SK-N-SH (cell line): Measurements from ENCODE around the gene PDK2. TPM values are rescaled to one million over a fixed set of nuclear protein-coding genes. Genes with fewer than 3 reads are reported as not detected.

Experiments
- CTCF ChIA-PET: fragments of 300-600, 350-600 bp; formaldehyde crosslinking; extraction: SDS; loops from one replicate; lab custom pipeline; 2021; lab: Yijun Ruan, JAX
- POLR2A ChIA-PET: fragments of 350-600 bp; sonication (Branson Sonifier 250); formaldehyde crosslinking; extraction: SDS; loops from one replicate; lab custom pipeline; 2020; ENCODE audit warnings: antibody characterized with exemption, inconsistent platforms; lab: Yijun Ruan, JAX
- DNase-seq: peaks from one replicate; pipeline ENCODE4 v3.0.0; 2012
- H2AFZ ChIP-seq: fragments of 200-600 bp; sonication (generic); 2 replicates; pipeline ENCODE4 v1.8.1; 2016; ENCODE audit warnings: antibody characterized with exemption, mild to moderate bottlenecking, low read depth
- H3F3A ChIP-seq: fragments of 200-600 bp; sonication (generic); replicated peaks from 2 replicates; pipeline ENCODE3; 2016; ENCODE audit warnings: antibody characterized with exemption, mild to moderate bottlenecking; ENCODE audit not compliant: insufficient read depth
- H3K27ac ChIP-seq, 2 experiments: fragments of 200-500 bp in 1 of 2; fragments of 200-600 bp in 1 of 2; sonication (Bioruptor generic) in 1 of 2; sonication (generic), shearing (Covaris generic) in 1 of 2; 2 replicates each; pipeline versions ENCODE4 v1.5.1 to v1.6.1; 2014 to 2016; ENCODE audit warnings: low read depth in 2 of 2, inconsistent platforms in 1 of 2, low read length in 1 of 2, mild to moderate bottlenecking in 1 of 2, mixed read lengths in 1 of 2
- H3K27me3 ChIP-seq: fragments of 200-600 bp; sonication (generic), shearing (Covaris generic); 2 replicates; pipeline ENCODE4 v1.6.1; 2016; ENCODE audit warnings: mixed run types; ENCODE audit not compliant: insufficient read depth
- H3K36me3 ChIP-seq, 2 experiments: fragments of 200-500 bp in 1 of 2; fragments of 200-600 bp in 1 of 2; sonication (Bioruptor generic) in 1 of 2; sonication (generic) in 1 of 2; replicated peaks in 1 of 2; 2 replicates each; pipeline versions ENCODE3 to v1.5.1; 2014 to 2016; ENCODE audit warnings: low read length in 1 of 2, mild to moderate bottlenecking in 1 of 2; ENCODE audit not compliant: insufficient read depth in 2 of 2, control insufficient read depth in 1 of 2
- H3K4me1 ChIP-seq, 2 experiments: fragments of 200-500 bp in 1 of 2; fragments of 200-600 bp in 1 of 2; sonication (Bioruptor generic) in 1 of 2; sonication (generic), shearing (Covaris generic) in 1 of 2; 2 replicates each; pipeline versions ENCODE4 v1.5.1 to v1.6.1; 2014 to 2016; ENCODE audit warnings: low read depth in 1 of 2, low read length in 1 of 2, mixed run types in 1 of 2; ENCODE audit not compliant: insufficient read depth in 2 of 2, control insufficient read depth in 1 of 2
- H3K4me2 ChIP-seq: fragments of 200-600 bp; sonication (generic), shearing (Covaris generic); 2 replicates; pipeline ENCODE4 v1.6.1; 2017; ENCODE audit warnings: mixed run types
- H3K4me3 ChIP-seq, 2 experiments: fragments of 200-500 bp in 1 of 2; fragments of 200-600 bp in 1 of 2; sonication (Bioruptor generic) in 1 of 2; sonication (generic), shearing (Covaris generic) in 1 of 2; 2 replicates each; pipeline versions ENCODE4 v1.5.1 to v1.8.1; 2014 to 2016; ENCODE audit warnings: low read depth in 2 of 2, inconsistent platforms in 1 of 2, low read length in 1 of 2, mild to moderate bottlenecking in 1 of 2, mixed read lengths in 1 of 2, moderate library complexity in 1 of 2
- H3K79me2 ChIP-seq: fragments of 200-600 bp; sonication (generic); 2 replicates; pipeline ENCODE4 v1.8.1; 2017; ENCODE audit warnings: mild to moderate bottlenecking; ENCODE audit not compliant: insufficient read depth
- H3K9ac ChIP-seq: fragments of 200-600 bp; sonication (generic); 2 replicates; pipeline ENCODE4 v1.6.1; 2017; ENCODE audit warnings: mixed run types
- H3K9me2 ChIP-seq: fragments of 200-600 bp; sonication (generic); 2 replicates; pipeline ENCODE4 v1.6.1; 2017; ENCODE audit warnings: mixed run types
- H3K9me3 ChIP-seq: fragments of 200-600 bp; sonication (generic); 2 replicates; pipeline ENCODE4 v1.6.1; 2017; ENCODE audit warnings: mixed run types, mild to moderate bottlenecking, moderate library complexity
- H4K20me1 ChIP-seq: fragments of 200-600 bp; sonication (generic); 2 replicates; pipeline ENCODE4 v1.6.1; 2017; ENCODE audit warnings: mild to moderate bottlenecking, mixed run types; ENCODE audit not compliant: insufficient read depth
- ELF1 ChIP-seq: IDR thresholded peaks from 2 replicates; pipeline ENCODE4 v1.4.0; 2012
- FOSL2 ChIP-seq: IDR thresholded peaks from 2 replicates; pipeline ENCODE4 v1.4.0; 2012; ENCODE audit warnings: low read depth, mild to moderate bottlenecking, moderate library complexity, borderline replicate concordance
- FOXJ3 ChIP-seq: sonication (generic); formaldehyde crosslinking; IDR thresholded peaks from 2 replicates; pipeline ENCODE4 v1.5.1; 2020; ENCODE audit warnings: mild to moderate bottlenecking, missing genetic modification reagents
- FOXM1 ChIP-seq: IDR thresholded peaks from 2 replicates; pipeline ENCODE4 v1.4.0; 2012; ENCODE audit warnings: low read depth, mild to moderate bottlenecking
- GATA2 ChIP-seq: sonication (generic); formaldehyde crosslinking; IDR thresholded peaks from 2 replicates; pipeline ENCODE4 v1.5.0; 2020; ENCODE audit warnings: mild to moderate bottlenecking, missing genetic modification reagents
- MEF2A ChIP-seq: IDR thresholded peaks from 2 replicates; pipeline ENCODE4 v1.4.0; 2012; ENCODE audit warnings: low read depth, borderline replicate concordance
- MXI1 ChIP-seq: IDR thresholded peaks from 2 replicates; pipeline ENCODE4 v1.6.1; 2012; ENCODE audit warnings: mild to moderate bottlenecking, low read depth, low read length, improper control_type of control experiment
- NFIC ChIP-seq: IDR thresholded peaks from 2 replicates; pipeline ENCODE4 v1.4.0; 2012; ENCODE audit warnings: borderline replicate concordance
- NRF1 ChIP-seq: IDR thresholded peaks from 2 replicates; pipeline ENCODE4 v1.6.1; 2012; ENCODE audit warnings: low read depth, mild to moderate bottlenecking, low read length
- POLR2AphosphoS5 ChIP-seq: IDR thresholded peaks from 2 replicates; pipeline ENCODE4 v1.6.1; 2012; ENCODE audit warnings: low read depth, low read length
- RAD21 ChIP-seq: IDR thresholded peaks from 2 replicates; pipeline ENCODE4 v1.6.1; 2012; ENCODE audit warnings: mild to moderate bottlenecking, low read length
- RCOR1 ChIP-seq: fragments of 150-350 bp; IDR thresholded peaks from 2 replicates; pipeline ENCODE4 v1.6.1; 2017; ENCODE audit warnings: antibody characterized with exemption, low read length
- TCF12 ChIP-seq: IDR thresholded peaks from 2 replicates; pipeline ENCODE4 v1.4.0; 2012
- WGBS: methylation state at CpG from one replicate; pipeline ENCODE4 v1.1.6; 2017; ENCODE audit warnings: low lambda C conversion rate; 5-methylcytosine and 5-hydroxymethylcytosine counted together
- polyA plus RNA-seq, 3 experiments: library from polyadenylated mRNA; depleted of rRNA; stranded (reverse); fragments of >200 nt; gene quantifications; 2 replicates each; pipeline ENCODE4 v1.2.3, GENCODE V29; 2012
- TF ChIP-seq, protein P1 (sequence below): fragments of 150-350 bp; IDR thresholded peaks from 2 replicates; pipeline ENCODE4 v1.6.1; 2017; ENCODE audit warnings: antibody characterized with exemption, low read length, low read depth, borderline replicate concordance
- TF ChIP-seq, protein P2 (sequence below): IDR thresholded peaks from 2 replicates; pipeline ENCODE4 v1.4.0; 2012; ENCODE audit warnings: low read depth

Gene PDK2
- polyA plus RNA-seq, 1 of the 3 experiments (the other 2 are of a cell fraction): 124 TPM

DNA sequence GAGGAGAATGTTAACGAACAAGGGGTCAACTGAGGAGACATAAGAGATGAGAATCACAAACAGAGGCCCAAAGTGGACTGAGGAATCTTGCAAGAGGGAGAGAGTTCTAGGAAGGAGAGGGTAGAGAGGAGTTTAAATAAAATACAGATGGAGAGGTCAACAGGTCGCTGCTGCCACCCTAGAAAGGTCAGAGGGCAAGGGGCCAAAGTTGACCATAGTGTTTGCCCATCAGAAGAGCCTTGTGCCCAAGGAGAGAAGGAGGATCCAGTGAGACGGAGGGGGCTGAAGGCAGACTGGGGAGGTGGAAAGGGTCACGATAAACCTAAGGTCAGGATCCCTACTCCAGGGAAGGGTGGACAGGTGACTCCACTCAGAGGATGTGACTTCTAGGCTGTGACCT lies 46.2 kb upstream of the PDK2 start:
- TF ChIP-seq MXI1 (no peak), FOXM1 (no peak), RCOR1 (no peak), TCF12 (no peak), POLR2AphosphoS5 (no peak), GATA2 (CRISPR knock-in tag) (no peak), RAD21 (no peak), FOXJ3 (CRISPR knock-in tag) (no peak), NRF1 (no peak), MEF2A (no peak), FOSL2 (no peak)
- TF ChIP-seq, protein P1, sequence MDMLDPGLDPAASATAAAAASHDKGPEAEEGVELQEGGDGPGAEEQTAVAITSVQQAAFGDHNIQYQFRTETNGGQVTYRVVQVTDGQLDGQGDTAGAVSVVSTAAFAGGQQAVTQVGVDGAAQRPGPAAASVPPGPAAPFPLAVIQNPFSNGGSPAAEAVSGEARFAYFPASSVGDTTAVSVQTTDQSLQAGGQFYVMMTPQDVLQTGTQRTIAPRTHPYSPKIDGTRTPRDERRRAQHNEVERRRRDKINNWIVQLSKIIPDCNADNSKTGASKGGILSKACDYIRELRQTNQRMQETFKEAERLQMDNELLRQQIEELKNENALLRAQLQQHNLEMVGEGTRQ: no peak
- TF ChIP-seq, protein P2, sequence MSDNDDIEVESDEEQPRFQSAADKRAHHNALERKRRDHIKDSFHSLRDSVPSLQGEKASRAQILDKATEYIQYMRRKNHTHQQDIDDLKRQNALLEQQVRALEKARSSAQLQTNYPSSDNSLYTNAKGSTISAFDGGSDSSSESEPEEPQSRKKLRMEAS: no peak
- DNase-seq: no peak
- POLR2A ChIA-PET: no interaction called here
- no peaks in the 10 kb centered on the region for H3K27me3 ChIP-seq
- H3K9ac ChIP-seq: no peak overlapping the region
- H3K4me3 ChIP-seq: no peak overlapping the region
- WGBS: 79% methylated on average over 4 of the region's 4 CpGs
- H3K4me2 ChIP-seq: 0 out of 2 replicates have a peak overlapping the region, but pooled peaks have one; percentile 67
- peaks cover 0 to 3% of the 10 kb centered on the region in 2 experiments for H3K36me3 ChIP-seq
- H3K9me3 ChIP-seq: no peaks in the 10 kb centered on the region
- no peaks in the 10 kb centered on the region for H4K20me1 ChIP-seq
- H3K79me2 ChIP-seq: peaks cover 28% of the 10 kb centered on the region
- peaks cover 39 to 77% of the 10 kb centered on the region in 2 experiments for H3K4me1 ChIP-seq
- no peaks in the 10 kb centered on the region for H3K9me2 ChIP-seq
- H3F3A ChIP-seq: peaks cover 66% of the 10 kb centered on the region
- CTCF ChIA-PET: interaction anchor here (1.0 to 6.3 kb wide), 3 partner anchors 21 to 45 kb away, joined by 4 to 52 read pairs (median 4); no protein-coding TSS in a partner anchor
- peak overlapping the region; percentile 28 to 100; a peak in 3 of 4 replicates for H3K27ac ChIP-seq
- no peak overlapping the region for H2AFZ ChIP-seq

DNA sequence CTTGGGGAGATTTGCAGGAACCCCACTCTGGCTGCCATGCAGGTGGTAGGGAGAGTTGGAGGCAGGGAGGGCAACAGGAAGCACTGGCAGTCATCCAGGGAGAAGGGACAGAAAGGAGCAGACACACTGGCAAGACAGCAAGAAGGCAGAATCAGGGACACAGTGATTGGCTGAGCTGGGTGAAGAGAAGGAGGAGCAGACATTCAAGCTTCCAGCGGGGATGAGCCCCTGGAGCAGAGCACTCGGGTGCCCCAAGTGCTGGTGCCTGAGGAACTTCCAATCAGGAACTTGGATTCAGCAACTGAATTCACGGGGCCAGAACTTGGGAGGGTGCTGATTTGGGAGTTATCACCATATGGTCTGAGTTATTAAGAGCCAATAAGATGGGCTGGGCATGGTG lies 45.5 kb upstream of the PDK2 start:
- Histone ChIP-seq H3K9ac (no peak overlapping the region), H4K20me1 (no peaks in the 10 kb centered on the region), H3K4me1 (peaks cover 42 to 82% of the 10 kb centered on the region in 2 experiments), H3K9me2 (no peaks in the 10 kb centered on the region), H3F3A (peaks cover 71% of the 10 kb centered on the region), H3K79me2 (peaks cover 35% of the 10 kb centered on the region), H3K4me2 (0 out of 2 replicates have a peak overlapping the region, but pooled peaks have one; percentile 16), H3K27me3 (no peaks in the 10 kb centered on the region), H3K36me3 (peaks cover 0 to 3% of the 10 kb centered on the region in 2 experiments), H2AFZ (no peak overlapping the region), H3K9me3 (no peaks in the 10 kb centered on the region), H3K4me3 (no peak overlapping the region), H3K27ac (peak overlapping the region in 1 of 2 experiments; percentile 100; a peak in 3 of 4 replicates)
- ChIA-PET CTCF (interaction anchor here (1.0 to 1.3 kb wide), 2 partner anchors 23 to 44 kb away, joined by 4 read pairs; no protein-coding TSS in a partner anchor), POLR2A (no interaction called here)
- TF ChIP-seq TCF12: peak; percentile 48; the same call in 1 of the 2 replicates
- TF ChIP-seq NFIC: peak; percentile 48; the same call in 1 of the 2 replicates
- TF ChIP-seq ELF1: no peak
- no peak for DNase-seq
- WGBS: 76% methylated on average over 3 of the region's 3 CpGs
